Panc1 (cell line): ENCODE data around the gene CHRNA5. TPM values are rescaled to one million over a fixed set of nuclear protein-coding genes. Genes with fewer than 3 reads are reported as not detected.

Experiments used
- ATAC-seq: fragments of 200-7000 bp; cut with Tn5 transposase; 2 replicates; pipeline ENCODE4 v1.9.1; 2020; ENCODE audit warnings: mild to moderate bottlenecking, moderate library complexity
- BruUV-seq: library from RNA; stranded (reverse); fragments of 400-500 nt; replicated peaks from 2 replicates; lab custom pipeline; 2021; lab: Mats Ljungman, UMichigan
- CTCF ChIA-PET: fragments of 300-600 bp; sonication (Branson Sonifier 250); formaldehyde crosslinking; loops from one replicate; lab custom pipeline; 2022; ENCODE audit warnings: antibody characterized with exemption; lab: Charles Lee
- POLR2A ChIA-PET: fragments of 300-600 bp; sonication (Branson Sonifier 250); formaldehyde crosslinking; loops from one replicate; lab custom pipeline; 2022; ENCODE audit warnings: antibody characterized with exemption; lab: Charles Lee
- DNase-seq: peaks from one replicate; pipeline ENCODE4 v3.0.0-alpha.2; 2010; ENCODE audit warnings: low read depth, low spot score
- H3K27ac ChIP-seq: 2 replicates; pipeline ENCODE4 v1.5.1; 2011; ENCODE audit warnings: mild to moderate bottlenecking, low read length, inconsistent platforms
- H3K27me3 ChIP-seq: fragments of 200-500 bp; sonication (Bioruptor generic); 2 replicates; pipeline ENCODE4 v1.6.0; 2014; ENCODE audit warnings: low read length, inconsistent platforms; ENCODE audit not compliant: control insufficient read depth, insufficient read depth
- H3K36me3 ChIP-seq: fragments of 200-500 bp; sonication (Bioruptor generic); 2 replicates; pipeline ENCODE4 v1.5.1; 2014; ENCODE audit warnings: inconsistent platforms, mild to moderate bottlenecking, low read length, moderate library complexity; ENCODE audit not compliant: control insufficient read depth, insufficient read depth
- H3K4me1 ChIP-seq: 2 replicates; pipeline ENCODE4 v1.5.1; 2011; ENCODE audit warnings: inconsistent platforms, mild to moderate bottlenecking, low read length, moderate library complexity; ENCODE audit not compliant: control insufficient read depth, insufficient read depth
- H3K4me3 ChIP-seq, 2 experiments: 2 replicates each; pipeline ENCODE4 v1.5.1; 2011 to 2012; ENCODE audit warnings: low read depth in 2 of 2, low read length in 2 of 2, mild to moderate bottlenecking in 2 of 2, inconsistent platforms in 1 of 2, moderate library complexity in 1 of 2
- H3K9me3 ChIP-seq: fragments of 200-500 bp; sonication (Bioruptor generic); 2 replicates; pipeline ENCODE4 v1.5.1; 2014; ENCODE audit warnings: low read depth, mild to moderate bottlenecking, inconsistent platforms, low read length, moderate library complexity; ENCODE audit not compliant: control insufficient read depth, insufficient read depth
- POLR2AphosphoS5 ChIP-seq: IDR thresholded peaks from 2 replicates; pipeline ENCODE4 v1.6.1; 2012; ENCODE audit warnings: mild to moderate bottlenecking, low read depth, low read length, moderate library complexity
- REST ChIP-seq, 2 experiments: IDR thresholded peaks; 2 replicates each; pipeline ENCODE4 v1.6.1; 2011 to 2012; ENCODE audit warnings: low read depth in 2 of 2, control low read depth in 1 of 2, low read length in 1 of 2, mild to moderate bottlenecking in 1 of 2, moderate library complexity in 1 of 2; ENCODE audit not compliant: insufficient read depth in 1 of 2
- SIN3A ChIP-seq: IDR thresholded peaks from 2 replicates; pipeline ENCODE4 v1.6.1; 2012; ENCODE audit warnings: low read depth, mild to moderate bottlenecking, low read length, moderate library complexity, borderline replicate concordance; ENCODE audit not compliant: insufficient read depth
- TCF7L2 ChIP-seq: IDR thresholded peaks from 2 replicates; pipeline ENCODE4 v1.6.1; 2011; ENCODE audit warnings: mild to moderate bottlenecking, low read depth, low read length, inconsistent platforms
- in situ Hi-C: cut with HindIII; loops from 2 replicates; pipeline ENCODE4 v1.10.0; 2016; ENCODE audit warnings: low sequenced_read_pairs, low pct_unique_long_range_greater_than_20kb
- intact Hi-C: fragments of 100-400 bp; cut with micrococcal nuclease; formaldehyde crosslinking; loops from one replicate; pipeline ENCODE4 v1.10.0; 2022; ENCODE audit not compliant: unreplicated experiment
- total RNA-seq: library from RNA; stranded (reverse); gene quantifications from one replicate; pipeline ENCODE4 v1.2.1, GENCODE V29; 2021; ENCODE audit not compliant: unreplicated experiment
- TF ChIP-seq, protein P1 (sequence below): fragments of 450-650 bp; IDR thresholded peaks from 2 replicates; pipeline ENCODE4 v1.5.1; 2017; ENCODE audit warnings: mild to moderate bottlenecking

CHRNA5 gene
- total RNA-seq, 1 experiment from 2014 or later = 52.4 TPM

DNA sequence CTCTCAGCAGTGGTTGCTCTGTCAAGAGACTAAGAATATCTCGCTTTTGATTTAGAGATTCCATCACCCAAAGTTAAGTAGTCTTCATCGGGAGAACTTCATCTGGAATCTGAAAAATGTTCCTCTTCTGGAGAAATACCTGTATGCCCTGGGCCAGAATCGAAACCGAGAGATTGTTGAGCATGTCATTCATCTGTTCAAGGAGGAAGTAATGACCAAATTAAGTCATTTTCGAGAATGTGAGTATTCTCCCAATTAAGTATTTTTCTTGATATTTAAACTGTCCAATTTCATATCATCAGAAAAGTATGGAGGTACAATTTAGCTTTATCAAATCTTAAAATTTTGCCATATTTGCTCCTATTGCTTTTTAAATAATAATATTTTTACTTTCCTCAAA lies 38.0 kb upstream of the CHRNA5 start:
- TF ChIP-seq, protein P1, sequence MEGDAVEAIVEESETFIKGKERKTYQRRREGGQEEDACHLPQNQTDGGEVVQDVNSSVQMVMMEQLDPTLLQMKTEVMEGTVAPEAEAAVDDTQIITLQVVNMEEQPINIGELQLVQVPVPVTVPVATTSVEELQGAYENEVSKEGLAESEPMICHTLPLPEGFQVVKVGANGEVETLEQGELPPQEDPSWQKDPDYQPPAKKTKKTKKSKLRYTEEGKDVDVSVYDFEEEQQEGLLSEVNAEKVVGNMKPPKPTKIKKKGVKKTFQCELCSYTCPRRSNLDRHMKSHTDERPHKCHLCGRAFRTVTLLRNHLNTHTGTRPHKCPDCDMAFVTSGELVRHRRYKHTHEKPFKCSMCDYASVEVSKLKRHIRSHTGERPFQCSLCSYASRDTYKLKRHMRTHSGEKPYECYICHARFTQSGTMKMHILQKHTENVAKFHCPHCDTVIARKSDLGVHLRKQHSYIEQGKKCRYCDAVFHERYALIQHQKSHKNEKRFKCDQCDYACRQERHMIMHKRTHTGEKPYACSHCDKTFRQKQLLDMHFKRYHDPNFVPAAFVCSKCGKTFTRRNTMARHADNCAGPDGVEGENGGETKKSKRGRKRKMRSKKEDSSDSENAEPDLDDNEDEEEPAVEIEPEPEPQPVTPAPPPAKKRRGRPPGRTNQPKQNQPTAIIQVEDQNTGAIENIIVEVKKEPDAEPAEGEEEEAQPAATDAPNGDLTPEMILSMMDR = no peak
- no peak for TF ChIP-seq REST (IDR thresholded peaks at IDR 0.05; ENCODE audit: insufficient read depth in 1 of 2, low read depth in 2 of 2, low read length in 1 of 2)
- no peak for TF ChIP-seq SIN3A
- TF ChIP-seq TCF7L2 = no peak
- no peak for TF ChIP-seq POLR2AphosphoS5
- Histone ChIP-seq H3K36me3 (no peaks in the 10 kb centered on the region), H3K9me3 (no peaks in the 10 kb centered on the region), H3K27me3 (no peaks in the 10 kb centered on the region), H3K4me3 (no peak overlapping the region), H3K4me1 (no peaks in the 10 kb centered on the region), H3K27ac (no peak overlapping the region)
- POLR2A ChIA-PET = no interaction called here
- CTCF ChIA-PET = no interaction called here
- no peak for ATAC-seq
- intact Hi-C loops = no loop called here
- no peak for DNase-seq
- BruUV-seq = no TSS peak
- in situ Hi-C loops = no loop called here

GRCh38 chr15:78533331-78533730 lies 32.0 kb upstream of the CHRNA5 start:
- DNase-seq (no peak), ATAC-seq (no peak)
- Histone ChIP-seq H3K27ac (no peak overlapping the region), H3K27me3 (no peaks in the 10 kb centered on the region), H3K9me3 (no peaks in the 10 kb centered on the region), H3K36me3 (no peaks in the 10 kb centered on the region), H3K4me3 (no peak overlapping the region), H3K4me1 (no peaks in the 10 kb centered on the region)
- intact Hi-C loops = no loop called here
- no peak for TF ChIP-seq POLR2AphosphoS5
- TF ChIP-seq SIN3A = no peak
- TF ChIP-seq, protein P1 = no peak
- no peak for TF ChIP-seq TCF7L2
- no peak for TF ChIP-seq REST (IDR thresholded peaks at IDR 0.05; ENCODE audit: insufficient read depth in 1 of 2, low read depth in 2 of 2, low read length in 1 of 2)
- ChIA-PET CTCF (interaction anchor here (0.6 kb wide), 1 partner anchor 113 kb away, joined by 3 read pairs; no protein-coding TSS in a partner anchor), POLR2A (no interaction called here)
- BruUV-seq = no TSS peak
- in situ Hi-C loops = no loop called here
